ENCODE measurements around the gene CDC27.
"Not testable (repeated sequence)": the region's sequence is repeated elsewhere in the genome, so short reads cannot be mapped to it uniquely, and the experiment has no call there.

Gene CDC27

DNA sequence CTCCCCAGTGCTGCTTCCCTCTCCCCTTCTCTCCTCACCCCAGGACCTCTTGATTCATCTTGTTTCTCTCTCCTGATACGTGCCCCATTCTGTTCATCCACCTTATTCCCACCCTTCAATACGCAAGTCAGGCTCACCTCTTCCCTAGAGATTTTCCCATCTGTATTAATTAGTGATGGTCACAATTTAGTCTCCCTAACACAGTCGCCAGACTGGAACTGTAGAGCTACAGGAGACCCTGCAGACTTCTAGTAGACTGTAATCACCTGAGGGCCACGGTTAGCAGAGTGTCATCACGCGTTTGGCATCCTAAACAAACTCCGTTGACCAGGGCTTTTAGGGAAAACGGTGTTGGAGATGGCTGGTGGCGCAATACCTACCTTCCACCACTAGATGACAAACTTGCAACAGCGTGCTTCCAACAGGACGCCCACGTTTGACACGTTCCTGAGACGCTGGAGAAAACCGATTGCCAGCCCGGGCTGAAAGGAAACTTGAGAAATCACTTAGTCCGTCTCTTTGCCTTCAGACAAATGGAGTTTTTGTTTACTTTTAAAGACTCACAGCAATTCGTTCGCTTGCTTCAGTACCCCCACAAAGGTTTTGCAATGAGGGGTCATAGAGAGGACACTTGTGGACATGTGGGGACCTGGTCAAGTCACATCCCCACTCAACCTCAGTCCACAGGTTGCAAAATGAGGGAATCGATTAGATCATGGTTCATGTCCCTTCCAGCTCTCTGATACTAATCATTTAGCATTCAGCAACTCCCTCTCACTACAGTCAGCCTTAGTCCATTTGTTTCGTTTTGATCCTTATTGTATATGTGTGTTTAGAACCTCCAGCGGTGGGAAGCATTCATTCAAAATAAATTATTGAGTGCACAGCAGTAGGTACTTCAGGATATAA lies 40.7 kb upstream of the CDC27 start:
- H3K27ac ChIP-seq (ENCODE audit: low read depth, low read length), result no peak overlapping the region
- H3K9ac ChIP-seq (ENCODE audit: low read depth in 1 of 2, low read length in 2 of 2), result peak overlapping the region; percentile 7 to 74
- no peaks in the 10 kb centered on the region for H3K36me3 ChIP-seq (ENCODE audit: control insufficient read depth in 1 of 2, insufficient read depth in 2 of 2, low read length in 2 of 2)
- peaks cover 15 to 29% of the 10 kb centered on the region in 2 donors for H3K4me1 ChIP-seq (ENCODE audit: control insufficient read depth in 1 of 2, insufficient read depth in 2 of 2, low read length in 2 of 2)
- H3K9me3 ChIP-seq (ENCODE audit: control insufficient read depth in 1 of 2, low read length in 2 of 2), result no peaks in the 10 kb centered on the region
- H3K4me3 ChIP-seq (ENCODE audit: low read depth in 1 of 2, low read length in 2 of 2), result peak overlapping the region; percentile 31 to 67
- no peaks in the 10 kb centered on the region for H3K27me3 ChIP-seq (ENCODE audit: control insufficient read depth in 1 of 2, insufficient read depth in 2 of 2, low read length in 2 of 2)

- H3K27ac ChIP-seq (ENCODE audit: low read depth, low read length), result no peak overlapping the region
Observed at GRCh38 chr17:47227862-47228261, 38.8 kb upstream of the CDC27 start.

DNA sequence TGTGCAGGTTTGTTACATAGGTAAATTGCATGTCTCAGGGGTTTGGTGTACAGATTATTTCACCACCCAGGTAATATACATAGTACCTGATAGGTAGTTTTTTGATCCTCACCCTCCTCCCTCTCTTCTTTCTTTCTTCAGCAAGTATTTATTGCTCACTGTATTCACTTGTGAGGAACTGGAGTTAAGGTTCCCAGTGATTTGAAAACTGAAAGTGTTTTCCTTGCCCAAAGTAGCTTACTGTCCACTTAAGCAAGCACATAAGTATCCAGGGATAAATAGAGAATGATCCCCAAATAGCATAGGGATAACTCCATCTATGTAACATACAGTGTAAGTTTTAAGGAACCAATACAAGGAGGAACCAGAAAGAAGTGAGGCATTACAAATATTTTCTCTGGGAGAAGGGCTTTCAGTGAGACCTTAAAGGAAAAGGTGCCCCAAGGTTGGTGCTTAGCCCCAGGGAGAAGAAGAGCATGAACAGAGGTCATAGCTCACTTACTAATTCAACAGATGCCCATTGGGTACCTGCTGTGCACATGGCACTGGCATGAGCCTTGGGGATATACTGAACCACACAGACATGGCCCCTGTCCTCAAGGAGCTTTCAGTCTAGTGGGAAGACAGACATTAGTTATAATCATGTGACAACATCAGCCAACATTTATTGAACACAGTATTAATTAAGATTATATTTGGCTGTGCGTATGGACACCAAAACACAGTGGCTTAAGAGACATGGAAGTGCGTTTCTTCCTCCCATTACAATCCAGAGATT lies 37.0 kb upstream of the CDC27 start:
- Histone ChIP-seq H3K9ac (ENCODE audit: low read depth in 1 of 2, low read length in 2 of 2) (no peak overlapping the region), H3K9me3 (ENCODE audit: control insufficient read depth in 1 of 2, low read length in 2 of 2) (no peaks in the 10 kb centered on the region), H3K36me3 (ENCODE audit: control insufficient read depth in 1 of 2, insufficient read depth in 2 of 2, low read length in 2 of 2) (no peaks in the 10 kb centered on the region), H3K27me3 (ENCODE audit: control insufficient read depth in 1 of 2, insufficient read depth in 2 of 2, low read length in 2 of 2) (no peaks in the 10 kb centered on the region), H3K27ac (ENCODE audit: low read depth, low read length) (peak overlapping the region; percentile 43), H3K4me3 (ENCODE audit: low read depth in 1 of 2, low read length in 2 of 2) (no peak overlapping the region), H3K4me1 (ENCODE audit: control insufficient read depth in 1 of 2, insufficient read depth in 2 of 2, low read length in 2 of 2) (peaks cover 41 to 60% of the 10 kb centered on the region in 2 donors)

More at GRCh38 chr17:47227862-47228261, 38.8 kb upstream of the CDC27 start:
- Histone ChIP-seq H3K27me3 (ENCODE audit: control insufficient read depth in 1 of 2, insufficient read depth in 2 of 2, low read length in 2 of 2) (no peaks in the 10 kb centered on the region), H3K36me3 (ENCODE audit: control insufficient read depth in 1 of 2, insufficient read depth in 2 of 2, low read length in 2 of 2) (no peaks in the 10 kb centered on the region), H3K4me3 (ENCODE audit: low read depth in 1 of 2, low read length in 2 of 2) (no peak overlapping the region), H3K9me3 (ENCODE audit: control insufficient read depth in 1 of 2, low read length in 2 of 2) (no peaks in the 10 kb centered on the region), H3K9ac (ENCODE audit: low read depth in 1 of 2, low read length in 2 of 2) (no peak overlapping the region), H3K4me1 (ENCODE audit: control insufficient read depth in 1 of 2, insufficient read depth in 2 of 2, low read length in 2 of 2) (peaks cover 24 to 43% of the 10 kb centered on the region in 2 donors)

DNA sequence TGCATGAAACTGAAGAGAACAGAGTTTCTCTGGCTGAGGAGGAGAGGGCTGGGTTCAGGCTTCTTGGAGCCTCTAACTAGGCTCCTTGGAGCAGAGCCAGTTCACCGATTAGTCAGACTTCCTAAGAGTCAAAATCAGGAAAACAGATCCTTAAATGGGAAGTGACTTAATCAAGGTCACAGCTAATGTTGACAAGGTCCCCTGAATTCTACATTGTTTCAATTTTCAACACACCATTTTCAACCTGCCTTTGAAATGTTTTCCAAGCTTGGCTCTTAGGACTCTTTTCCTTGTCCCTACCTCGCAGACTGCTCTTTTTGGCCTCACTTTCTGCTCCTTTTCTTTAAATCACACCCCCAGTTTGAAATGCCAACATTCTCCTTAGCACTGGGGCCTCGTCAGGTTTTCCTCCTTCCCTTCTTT lies 36.4 kb upstream of the CDC27 start:
- Histone ChIP-seq H3K27me3 (ENCODE audit: control insufficient read depth in 1 of 2, insufficient read depth in 2 of 2, low read length in 2 of 2) (no peaks in the 10 kb centered on the region), H3K4me1 (ENCODE audit: control insufficient read depth in 1 of 2, insufficient read depth in 2 of 2, low read length in 2 of 2) (peaks cover 41 to 58% of the 10 kb centered on the region in 2 donors), H3K9me3 (ENCODE audit: control insufficient read depth in 1 of 2, low read length in 2 of 2) (no peaks in the 10 kb centered on the region), H3K36me3 (ENCODE audit: control insufficient read depth in 1 of 2, insufficient read depth in 2 of 2, low read length in 2 of 2) (no peaks in the 10 kb centered on the region), H3K4me3 (ENCODE audit: low read depth in 1 of 2, low read length in 2 of 2) (no peak overlapping the region), H3K9ac (ENCODE audit: low read depth in 1 of 2, low read length in 2 of 2) (peak overlapping the region in 1 of 2 donors; percentile 9), H3K27ac (ENCODE audit: low read depth, low read length) (peak overlapping the region; percentile 43)

DNA sequence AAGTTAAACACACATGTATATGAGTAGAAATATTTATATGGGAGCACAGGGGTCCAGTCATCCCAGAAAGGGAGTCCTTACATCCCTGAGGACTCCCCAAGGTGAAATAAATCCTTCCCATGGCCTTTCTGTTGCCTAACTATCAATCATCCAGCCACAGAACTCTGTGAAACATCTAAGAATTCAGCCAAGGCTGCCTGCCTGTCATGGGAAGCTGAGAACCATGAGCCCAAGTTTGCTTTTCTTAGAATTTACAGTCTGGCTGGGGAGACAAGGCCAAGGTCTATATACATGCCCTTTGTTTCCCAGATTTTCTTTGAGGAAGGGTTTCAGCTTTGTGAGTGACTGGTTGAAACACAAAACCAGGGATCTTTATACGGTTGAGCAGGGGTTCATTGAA lies 35.9 kb upstream of the CDC27 start:
- Histone ChIP-seq H3K36me3 (ENCODE audit: control insufficient read depth in 1 of 2, insufficient read depth in 2 of 2, low read length in 2 of 2) (no peaks in the 10 kb centered on the region), H3K9ac (ENCODE audit: low read depth in 1 of 2, low read length in 2 of 2) (peak overlapping the region in 1 of 2 donors; percentile 9), H3K27ac (ENCODE audit: low read depth, low read length) (peak overlapping the region; percentile 41), H3K4me1 (ENCODE audit: control insufficient read depth in 1 of 2, insufficient read depth in 2 of 2, low read length in 2 of 2) (peaks cover 37 to 58% of the 10 kb centered on the region in 2 donors), H3K9me3 (ENCODE audit: control insufficient read depth in 1 of 2, low read length in 2 of 2) (no peaks in the 10 kb centered on the region), H3K4me3 (ENCODE audit: low read depth in 1 of 2, low read length in 2 of 2) (no peak overlapping the region), H3K27me3 (ENCODE audit: control insufficient read depth in 1 of 2, insufficient read depth in 2 of 2, low read length in 2 of 2) (no peaks in the 10 kb centered on the region)

GRCh38 chr17:47224077-47224476 lies 35.0 kb upstream of the CDC27 start:
- not testable (repeated sequence) for H3K9me3 ChIP-seq (ENCODE audit: control insufficient read depth in 1 of 2, low read length in 2 of 2); H3K27ac ChIP-seq (ENCODE audit: low read depth, low read length); H3K4me3 ChIP-seq (ENCODE audit: low read depth in 1 of 2, low read length in 2 of 2); H3K9ac ChIP-seq (ENCODE audit: low read depth in 1 of 2, low read length in 2 of 2); H3K36me3 ChIP-seq (ENCODE audit: control insufficient read depth in 1 of 2, insufficient read depth in 2 of 2, low read length in 2 of 2); H3K27me3 ChIP-seq (ENCODE audit: control insufficient read depth in 1 of 2, insufficient read depth in 2 of 2, low read length in 2 of 2)
- peaks cover 35 to 58% of the 10 kb centered on the region in 2 donors for H3K4me1 ChIP-seq (ENCODE audit: control insufficient read depth in 1 of 2, insufficient read depth in 2 of 2, low read length in 2 of 2)

DNA sequence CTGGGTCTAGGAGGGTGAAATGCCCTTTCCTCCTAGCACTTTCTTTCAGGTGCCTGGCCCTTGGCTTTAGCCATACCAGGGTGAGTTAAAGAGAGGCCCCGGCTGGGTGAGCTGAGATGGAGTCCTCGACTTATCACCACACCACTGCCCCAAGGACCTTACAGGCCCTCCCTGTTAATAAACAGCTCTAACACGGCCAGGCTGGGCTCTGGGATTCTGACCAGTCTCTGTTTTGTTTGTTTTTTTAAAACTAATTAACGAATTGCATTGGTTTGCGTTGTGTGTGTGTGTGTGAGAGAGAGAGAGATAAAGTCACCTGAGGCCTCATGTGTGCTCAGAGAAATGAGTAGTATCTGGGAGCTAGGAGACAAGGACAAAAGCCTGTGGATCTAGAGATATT lies 34.4 kb upstream of the CDC27 start:
- H3K4me1 ChIP-seq (ENCODE audit: control insufficient read depth in 1 of 2, insufficient read depth in 2 of 2, low read length in 2 of 2), result peaks cover 40 to 62% of the 10 kb centered on the region in 2 donors
- H3K4me3 ChIP-seq (ENCODE audit: low read depth in 1 of 2, low read length in 2 of 2), result no peak overlapping the region
- no peaks in the 10 kb centered on the region for H3K27me3 ChIP-seq (ENCODE audit: control insufficient read depth in 1 of 2, insufficient read depth in 2 of 2, low read length in 2 of 2)
- H3K36me3 ChIP-seq (ENCODE audit: control insufficient read depth in 1 of 2, insufficient read depth in 2 of 2, low read length in 2 of 2), result no peaks in the 10 kb centered on the region
- no peak overlapping the region for H3K27ac ChIP-seq (ENCODE audit: low read depth, low read length)
- no peak overlapping the region for H3K9ac ChIP-seq (ENCODE audit: low read depth in 1 of 2, low read length in 2 of 2)
- H3K9me3 ChIP-seq (ENCODE audit: control insufficient read depth in 1 of 2, low read length in 2 of 2), result no peaks in the 10 kb centered on the region

DNA sequence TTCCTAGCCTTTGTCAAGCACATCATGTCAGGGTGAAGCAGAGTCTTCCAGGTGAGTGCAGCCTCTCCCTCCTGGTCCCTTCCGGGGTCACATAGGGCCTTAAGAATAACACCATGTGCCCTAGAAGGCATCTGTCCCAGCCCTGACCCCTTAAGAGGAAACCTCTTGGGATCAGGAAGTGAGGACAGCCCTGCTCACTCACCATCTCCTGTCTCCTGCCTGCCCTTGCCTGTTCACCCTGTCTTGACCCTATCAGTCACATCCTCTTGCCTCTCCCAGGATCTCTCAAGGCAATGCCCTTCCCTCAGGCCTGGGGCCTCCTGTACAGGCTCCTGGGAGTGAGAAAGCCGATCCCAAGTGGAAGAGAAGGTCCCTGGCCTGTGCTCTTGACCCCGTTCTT lies 33.9 kb upstream of the CDC27 start:
- H3K36me3 ChIP-seq (ENCODE audit: control insufficient read depth in 1 of 2, insufficient read depth in 2 of 2, low read length in 2 of 2), result no peaks in the 10 kb centered on the region
- H3K27me3 ChIP-seq (ENCODE audit: control insufficient read depth in 1 of 2, insufficient read depth in 2 of 2, low read length in 2 of 2), result no peaks in the 10 kb centered on the region
- no peaks in the 10 kb centered on the region for H3K9me3 ChIP-seq (ENCODE audit: control insufficient read depth in 1 of 2, low read length in 2 of 2)
- no peak overlapping the region for H3K4me3 ChIP-seq (ENCODE audit: low read depth in 1 of 2, low read length in 2 of 2)
- no peak overlapping the region for H3K27ac ChIP-seq (ENCODE audit: low read depth, low read length)
- H3K9ac ChIP-seq (ENCODE audit: low read depth in 1 of 2, low read length in 2 of 2), result no peak overlapping the region
- H3K4me1 ChIP-seq (ENCODE audit: control insufficient read depth in 1 of 2, insufficient read depth in 2 of 2, low read length in 2 of 2), result peaks cover 40 to 62% of the 10 kb centered on the region in 2 donors

- H3K27me3 ChIP-seq (ENCODE audit: control insufficient read depth in 1 of 2, insufficient read depth in 2 of 2, low read length in 2 of 2), result no peaks in the 10 kb centered on the region
- peaks cover 40 to 62% of the 10 kb centered on the region in 2 donors for H3K4me1 ChIP-seq (ENCODE audit: control insufficient read depth in 1 of 2, insufficient read depth in 2 of 2, low read length in 2 of 2)
- H3K9ac ChIP-seq (ENCODE audit: low read depth in 1 of 2, low read length in 2 of 2), result no peak overlapping the region
Observed at GRCh38 chr17:47222047-47222446, 33.0 kb upstream of the CDC27 start.

GRCh38 chr17:47221154-47221553 lies 32.1 kb upstream of the CDC27 start:
- Histone ChIP-seq H3K27me3 (ENCODE audit: control insufficient read depth in 1 of 2, insufficient read depth in 2 of 2, low read length in 2 of 2) (no peaks in the 10 kb centered on the region), H3K36me3 (ENCODE audit: control insufficient read depth in 1 of 2, insufficient read depth in 2 of 2, low read length in 2 of 2) (no peaks in the 10 kb centered on the region), H3K9me3 (ENCODE audit: control insufficient read depth in 1 of 2, low read length in 2 of 2) (no peaks in the 10 kb centered on the region), H3K9ac (ENCODE audit: low read depth in 1 of 2, low read length in 2 of 2) (no peak overlapping the region), H3K4me3 (ENCODE audit: low read depth in 1 of 2, low read length in 2 of 2) (no peak overlapping the region), H3K4me1 (ENCODE audit: control insufficient read depth in 1 of 2, insufficient read depth in 2 of 2, low read length in 2 of 2) (peaks cover 40 to 58% of the 10 kb centered on the region in 2 donors), H3K27ac (ENCODE audit: low read depth, low read length) (no peak overlapping the region)

More at GRCh38 chr17:47222047-47222446, 33.0 kb upstream of the CDC27 start:
- Histone ChIP-seq H3K27ac (ENCODE audit: low read depth, low read length) (no peak overlapping the region), H3K36me3 (ENCODE audit: control insufficient read depth in 1 of 2, insufficient read depth in 2 of 2, low read length in 2 of 2) (no peaks in the 10 kb centered on the region), H3K9me3 (ENCODE audit: control insufficient read depth in 1 of 2, low read length in 2 of 2) (no peaks in the 10 kb centered on the region), H3K4me3 (ENCODE audit: low read depth in 1 of 2, low read length in 2 of 2) (peak overlapping the region in 1 of 2 donors; percentile 31)

All from duodenal mucosa (tissue), 2 donors.